HEK293 (cell line): ENCODE results near the gene GPRC5D.

ENCODE experiments used
- OSR2 ChIP-seq: fragments of 450-650 bp; formaldehyde crosslinking; IDR thresholded peaks from 2 replicates; pipeline ENCODE4 v1.5.1; 2016; ENCODE audit warnings: missing biosample characterization, missing genetic modification characterization
- OVOL3 ChIP-seq: fragments of 450-650 bp; formaldehyde crosslinking; IDR thresholded peaks from 2 replicates; pipeline ENCODE4 v1.5.1; 2016; ENCODE audit warnings: missing biosample characterization, missing genetic modification characterization
- PRDM1 ChIP-seq: fragments of 450-650 bp; formaldehyde crosslinking; IDR thresholded peaks from 2 replicates; pipeline ENCODE4; 2016; ENCODE audit warnings: missing biosample characterization, missing genetic modification characterization
- REPIN1 ChIP-seq: fragments of 450-650 bp; formaldehyde crosslinking; IDR thresholded peaks from 2 replicates; pipeline ENCODE4 v1.5.1; 2017; ENCODE audit warnings: missing biosample characterization, missing genetic modification characterization, low read depth
- SP3 ChIP-seq: fragments of 450-650 bp; formaldehyde crosslinking; IDR thresholded peaks from 2 replicates; pipeline ENCODE4 v1.5.1; 2016; ENCODE audit warnings: missing biosample characterization, missing genetic modification characterization
- ZBTB1 ChIP-seq: fragments of 450-650 bp; formaldehyde crosslinking; IDR thresholded peaks from 2 replicates; pipeline ENCODE4 v1.5.1; 2016; ENCODE audit warnings: missing biosample characterization, missing genetic modification characterization
- ZNF114 ChIP-seq: fragments of 450-650 bp; formaldehyde crosslinking; IDR thresholded peaks from 2 replicates; pipeline ENCODE4 v1.5.0; 2017; ENCODE audit warnings: missing biosample characterization, missing genetic modification characterization
- ZNF138 ChIP-seq: fragments of 450-650 bp; formaldehyde crosslinking; IDR thresholded peaks from 2 replicates; pipeline ENCODE4 v1.5.1; 2016; ENCODE audit warnings: missing biosample characterization, missing genetic modification characterization, borderline replicate concordance
- ZNF140 ChIP-seq: fragments of 450-650 bp; formaldehyde crosslinking; IDR thresholded peaks from 2 replicates; pipeline ENCODE4 v1.5.1; 2016; ENCODE audit warnings: missing biosample characterization, missing genetic modification characterization
- ZNF16 ChIP-seq: fragments of 450-650 bp; formaldehyde crosslinking; IDR thresholded peaks from 2 replicates; pipeline ENCODE4 v1.5.1; 2016; ENCODE audit warnings: low read depth, missing biosample characterization, missing genetic modification characterization
- ZNF2 ChIP-seq: fragments of 450-650 bp; formaldehyde crosslinking; IDR thresholded peaks from 2 replicates; pipeline ENCODE4 v1.5.1; 2016; ENCODE audit warnings: missing biosample characterization, missing genetic modification characterization
- ZNF335 ChIP-seq: fragments of 450-650 bp; formaldehyde crosslinking; conservative IDR thresholded peaks from 2 replicates; pipeline ENCODE4 v1.5.1; 2016; ENCODE audit warnings: missing biosample characterization, missing genetic modification characterization
- ZNF394 ChIP-seq: fragments of 450-650 bp; formaldehyde crosslinking; IDR thresholded peaks from 2 replicates; pipeline ENCODE4 v1.5.1; 2016; ENCODE audit warnings: missing biosample characterization, missing genetic modification characterization, mild to moderate bottlenecking, moderate library complexity, borderline replicate concordance
- ZNF530 ChIP-seq: fragments of 450-650 bp; formaldehyde crosslinking; IDR thresholded peaks from 2 replicates; pipeline ENCODE4 v1.5.1; 2016; ENCODE audit warnings: low read depth, missing biosample characterization, missing genetic modification characterization
- ZNF626 ChIP-seq: fragments of 450-650 bp; sonication (Bioruptor Pico); formaldehyde crosslinking; IDR thresholded peaks from 2 replicates; pipeline ENCODE4 v1.5.1; 2018; ENCODE audit warnings: missing biosample characterization, missing genetic modification characterization, inconsistent platforms
- ZNF660 ChIP-seq: fragments of 450-650 bp; IDR thresholded peaks from 2 replicates; pipeline ENCODE4 v1.5.1; 2018; ENCODE audit warnings: missing biosample characterization, mild to moderate bottlenecking, missing genetic modification characterization
- ZNF701 ChIP-seq: fragments of 450-650 bp; formaldehyde crosslinking; IDR thresholded peaks from 2 replicates; pipeline ENCODE4 v1.5.1; 2016; ENCODE audit warnings: missing biosample characterization, missing genetic modification characterization
- ZNF776 ChIP-seq: fragments of 450-650 bp; formaldehyde crosslinking; IDR thresholded peaks from 2 replicates; pipeline ENCODE4 v1.5.0; 2017; ENCODE audit warnings: missing biosample characterization, missing genetic modification characterization, borderline replicate concordance
- ZNF843 ChIP-seq: fragments of 450-650 bp; formaldehyde crosslinking; IDR thresholded peaks from 2 replicates; pipeline ENCODE4 v1.5.1; 2016; ENCODE audit warnings: missing biosample characterization, missing genetic modification characterization
- TF ChIP-seq, protein P1 (sequence below): fragments of 450-650 bp; formaldehyde crosslinking; IDR thresholded peaks from 2 replicates; pipeline ENCODE4 v1.5.1; 2016; ENCODE audit warnings: missing biosample characterization, missing genetic modification characterization
- TF ChIP-seq, protein P2 (sequence below): fragments of 450-650 bp; formaldehyde crosslinking; IDR thresholded peaks from 2 replicates; pipeline ENCODE4 v1.5.1; 2016; ENCODE audit warnings: missing biosample characterization, missing genetic modification characterization, borderline replicate concordance
- TF ChIP-seq, protein P3 (sequence below): fragments of 450-650 bp; formaldehyde crosslinking; IDR thresholded peaks from 2 replicates; pipeline ENCODE4 v1.5.1; 2016; ENCODE audit warnings: missing biosample characterization, missing genetic modification characterization
- TF ChIP-seq, protein P4 (sequence below): fragments of 450-650 bp; formaldehyde crosslinking; IDR thresholded peaks from 2 replicates; pipeline ENCODE4 v1.5.1; 2016; ENCODE audit warnings: missing biosample characterization, missing genetic modification characterization
- TF ChIP-seq, protein P5 (sequence below): fragments of 450-650 bp; formaldehyde crosslinking; IDR thresholded peaks from 2 replicates; pipeline ENCODE4 v1.5.1; 2016; ENCODE audit warnings: missing biosample characterization, missing genetic modification characterization

Gene GPRC5D

DNA sequence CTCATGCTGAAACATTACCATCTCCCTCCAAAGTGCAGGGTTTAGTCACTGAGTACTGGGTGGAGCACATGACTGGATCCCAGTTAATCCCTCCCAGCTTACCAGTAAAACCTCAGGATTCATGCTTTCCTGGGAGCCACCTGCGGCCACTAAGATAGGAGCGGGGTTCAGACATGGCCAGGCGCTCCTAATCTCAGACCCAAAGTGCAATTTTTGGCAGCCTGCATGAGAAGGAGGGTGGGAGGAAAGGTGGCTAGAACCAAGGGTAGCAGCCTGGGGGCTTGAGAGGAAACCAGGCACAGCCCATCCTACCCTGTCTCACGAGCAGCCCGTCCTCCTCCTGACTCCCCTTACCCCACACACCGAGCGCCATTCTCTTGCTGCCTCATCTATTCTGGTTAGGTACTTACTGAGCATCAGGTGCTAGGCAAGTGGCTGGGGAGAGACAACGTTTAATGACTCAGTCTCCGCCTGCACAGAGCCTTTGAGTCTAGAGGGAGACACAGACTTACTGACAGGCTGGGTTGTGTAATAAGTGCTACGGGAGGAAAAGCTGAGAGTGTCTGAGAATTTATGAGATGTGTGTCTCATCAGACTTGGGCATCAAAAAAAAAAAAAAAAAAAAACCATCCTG lies 50.7 kb downstream of the GPRC5D start (continued):
- TF ChIP-seq, protein P1, sequence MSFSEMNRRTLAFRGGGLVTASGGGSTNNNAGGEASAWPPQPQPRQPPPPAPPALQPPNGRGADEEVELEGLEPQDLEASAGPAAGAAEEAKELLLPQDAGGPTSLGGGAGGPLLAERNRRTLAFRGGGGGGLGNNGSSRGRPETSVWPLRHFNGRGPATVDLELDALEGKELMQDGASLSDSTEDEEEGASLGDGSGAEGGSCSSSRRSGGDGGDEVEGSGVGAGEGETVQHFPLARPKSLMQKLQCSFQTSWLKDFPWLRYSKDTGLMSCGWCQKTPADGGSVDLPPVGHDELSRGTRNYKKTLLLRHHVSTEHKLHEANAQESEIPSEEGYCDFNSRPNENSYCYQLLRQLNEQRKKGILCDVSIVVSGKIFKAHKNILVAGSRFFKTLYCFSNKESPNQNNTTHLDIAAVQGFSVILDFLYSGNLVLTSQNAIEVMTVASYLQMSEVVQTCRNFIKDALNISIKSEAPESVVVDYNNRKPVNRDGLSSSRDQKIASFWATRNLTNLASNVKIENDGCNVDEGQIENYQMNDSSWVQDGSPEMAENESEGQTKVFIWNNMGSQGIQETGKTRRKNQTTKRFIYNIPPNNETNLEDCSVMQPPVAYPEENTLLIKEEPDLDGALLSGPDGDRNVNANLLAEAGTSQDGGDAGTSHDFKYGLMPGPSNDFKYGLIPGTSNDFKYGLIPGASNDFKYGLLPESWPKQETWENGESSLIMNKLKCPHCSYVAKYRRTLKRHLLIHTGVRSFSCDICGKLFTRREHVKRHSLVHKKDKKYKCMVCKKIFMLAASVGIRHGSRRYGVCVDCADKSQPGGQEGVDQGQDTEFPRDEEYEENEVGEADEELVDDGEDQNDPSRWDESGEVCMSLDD (tag by site-specific recombination), result no peak
- TF ChIP-seq, protein P2, sequence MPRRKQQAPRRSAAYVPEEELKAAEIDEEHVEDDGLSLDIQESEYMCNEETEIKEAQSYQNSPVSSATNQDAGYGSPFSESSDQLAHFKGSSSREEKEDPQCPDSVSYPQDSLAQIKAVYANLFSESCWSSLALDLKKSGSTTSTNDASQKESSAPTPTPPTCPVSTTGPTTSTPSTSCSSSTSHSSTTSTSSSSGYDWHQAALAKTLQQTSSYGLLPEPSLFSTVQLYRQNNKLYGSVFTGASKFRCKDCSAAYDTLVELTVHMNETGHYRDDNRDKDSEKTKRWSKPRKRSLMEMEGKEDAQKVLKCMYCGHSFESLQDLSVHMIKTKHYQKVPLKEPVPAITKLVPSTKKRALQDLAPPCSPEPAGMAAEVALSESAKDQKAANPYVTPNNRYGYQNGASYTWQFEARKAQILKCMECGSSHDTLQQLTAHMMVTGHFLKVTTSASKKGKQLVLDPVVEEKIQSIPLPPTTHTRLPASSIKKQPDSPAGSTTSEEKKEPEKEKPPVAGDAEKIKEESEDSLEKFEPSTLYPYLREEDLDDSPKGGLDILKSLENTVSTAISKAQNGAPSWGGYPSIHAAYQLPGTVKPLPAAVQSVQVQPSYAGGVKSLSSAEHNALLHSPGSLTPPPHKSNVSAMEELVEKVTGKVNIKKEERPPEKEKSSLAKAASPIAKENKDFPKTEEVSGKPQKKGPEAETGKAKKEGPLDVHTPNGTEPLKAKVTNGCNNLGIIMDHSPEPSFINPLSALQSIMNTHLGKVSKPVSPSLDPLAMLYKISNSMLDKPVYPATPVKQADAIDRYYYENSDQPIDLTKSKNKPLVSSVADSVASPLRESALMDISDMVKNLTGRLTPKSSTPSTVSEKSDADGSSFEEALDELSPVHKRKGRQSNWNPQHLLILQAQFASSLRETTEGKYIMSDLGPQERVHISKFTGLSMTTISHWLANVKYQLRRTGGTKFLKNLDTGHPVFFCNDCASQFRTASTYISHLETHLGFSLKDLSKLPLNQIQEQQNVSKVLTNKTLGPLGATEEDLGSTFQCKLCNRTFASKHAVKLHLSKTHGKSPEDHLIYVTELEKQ (tag by site-specific recombination), result no peak
- TF ChIP-seq, protein P3, sequence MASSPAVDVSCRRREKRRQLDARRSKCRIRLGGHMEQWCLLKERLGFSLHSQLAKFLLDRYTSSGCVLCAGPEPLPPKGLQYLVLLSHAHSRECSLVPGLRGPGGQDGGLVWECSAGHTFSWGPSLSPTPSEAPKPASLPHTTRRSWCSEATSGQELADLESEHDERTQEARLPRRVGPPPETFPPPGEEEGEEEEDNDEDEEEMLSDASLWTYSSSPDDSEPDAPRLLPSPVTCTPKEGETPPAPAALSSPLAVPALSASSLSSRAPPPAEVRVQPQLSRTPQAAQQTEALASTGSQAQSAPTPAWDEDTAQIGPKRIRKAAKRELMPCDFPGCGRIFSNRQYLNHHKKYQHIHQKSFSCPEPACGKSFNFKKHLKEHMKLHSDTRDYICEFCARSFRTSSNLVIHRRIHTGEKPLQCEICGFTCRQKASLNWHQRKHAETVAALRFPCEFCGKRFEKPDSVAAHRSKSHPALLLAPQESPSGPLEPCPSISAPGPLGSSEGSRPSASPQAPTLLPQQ, result 0 out of 2 replicates have a peak, but pooled peaks have one; percentile 29
- TF ChIP-seq ZNF335 (tag by site-specific recombination), result 0 out of 2 replicates have a peak, but pooled peaks have one; percentile 36
- no peak for TF ChIP-seq ZNF2 (tag by site-specific recombination)
- TF ChIP-seq, protein P4, sequence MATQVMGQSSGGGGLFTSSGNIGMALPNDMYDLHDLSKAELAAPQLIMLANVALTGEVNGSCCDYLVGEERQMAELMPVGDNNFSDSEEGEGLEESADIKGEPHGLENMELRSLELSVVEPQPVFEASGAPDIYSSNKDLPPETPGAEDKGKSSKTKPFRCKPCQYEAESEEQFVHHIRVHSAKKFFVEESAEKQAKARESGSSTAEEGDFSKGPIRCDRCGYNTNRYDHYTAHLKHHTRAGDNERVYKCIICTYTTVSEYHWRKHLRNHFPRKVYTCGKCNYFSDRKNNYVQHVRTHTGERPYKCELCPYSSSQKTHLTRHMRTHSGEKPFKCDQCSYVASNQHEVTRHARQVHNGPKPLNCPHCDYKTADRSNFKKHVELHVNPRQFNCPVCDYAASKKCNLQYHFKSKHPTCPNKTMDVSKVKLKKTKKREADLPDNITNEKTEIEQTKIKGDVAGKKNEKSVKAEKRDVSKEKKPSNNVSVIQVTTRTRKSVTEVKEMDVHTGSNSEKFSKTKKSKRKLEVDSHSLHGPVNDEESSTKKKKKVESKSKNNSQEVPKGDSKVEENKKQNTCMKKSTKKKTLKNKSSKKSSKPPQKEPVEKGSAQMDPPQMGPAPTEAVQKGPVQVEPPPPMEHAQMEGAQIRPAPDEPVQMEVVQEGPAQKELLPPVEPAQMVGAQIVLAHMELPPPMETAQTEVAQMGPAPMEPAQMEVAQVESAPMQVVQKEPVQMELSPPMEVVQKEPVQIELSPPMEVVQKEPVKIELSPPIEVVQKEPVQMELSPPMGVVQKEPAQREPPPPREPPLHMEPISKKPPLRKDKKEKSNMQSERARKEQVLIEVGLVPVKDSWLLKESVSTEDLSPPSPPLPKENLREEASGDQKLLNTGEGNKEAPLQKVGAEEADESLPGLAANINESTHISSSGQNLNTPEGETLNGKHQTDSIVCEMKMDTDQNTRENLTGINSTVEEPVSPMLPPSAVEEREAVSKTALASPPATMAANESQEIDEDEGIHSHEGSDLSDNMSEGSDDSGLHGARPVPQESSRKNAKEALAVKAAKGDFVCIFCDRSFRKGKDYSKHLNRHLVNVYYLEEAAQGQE (tag by site-specific recombination), result no peak
- no peak for TF ChIP-seq ZNF16 (tag by site-specific recombination)
- no peak for TF ChIP-seq ZNF626 (tag by site-specific recombination)
- TF ChIP-seq ZNF701 (tag by site-specific recombination), result no peak
- no peak for TF ChIP-seq PRDM1
- no peak for TF ChIP-seq SP3 (tag by site-specific recombination)
- TF ChIP-seq ZNF114 (tag by site-specific recombination), result no peak
- TF ChIP-seq, protein P5, sequence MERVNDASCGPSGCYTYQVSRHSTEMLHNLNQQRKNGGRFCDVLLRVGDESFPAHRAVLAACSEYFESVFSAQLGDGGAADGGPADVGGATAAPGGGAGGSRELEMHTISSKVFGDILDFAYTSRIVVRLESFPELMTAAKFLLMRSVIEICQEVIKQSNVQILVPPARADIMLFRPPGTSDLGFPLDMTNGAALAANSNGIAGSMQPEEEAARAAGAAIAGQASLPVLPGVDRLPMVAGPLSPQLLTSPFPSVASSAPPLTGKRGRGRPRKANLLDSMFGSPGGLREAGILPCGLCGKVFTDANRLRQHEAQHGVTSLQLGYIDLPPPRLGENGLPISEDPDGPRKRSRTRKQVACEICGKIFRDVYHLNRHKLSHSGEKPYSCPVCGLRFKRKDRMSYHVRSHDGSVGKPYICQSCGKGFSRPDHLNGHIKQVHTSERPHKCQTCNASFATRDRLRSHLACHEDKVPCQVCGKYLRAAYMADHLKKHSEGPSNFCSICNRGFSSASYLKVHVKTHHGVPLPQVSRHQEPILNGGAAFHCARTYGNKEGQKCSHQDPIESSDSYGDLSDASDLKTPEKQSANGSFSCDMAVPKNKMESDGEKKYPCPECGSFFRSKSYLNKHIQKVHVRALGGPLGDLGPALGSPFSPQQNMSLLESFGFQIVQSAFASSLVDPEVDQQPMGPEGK, result peak; percentile 61; the same call in 1 of the 2 replicates
- no peak for TF ChIP-seq ZBTB1 (tag by site-specific recombination)
- no peak for TF ChIP-seq REPIN1 (tag by site-specific recombination)
- TF ChIP-seq OVOL3 (tag by site-specific recombination), result no peak
- no peak for TF ChIP-seq ZNF530 (tag by site-specific recombination)
- no peak for TF ChIP-seq ZNF776 (tag by site-specific recombination)
- 0 out of 2 replicates have a peak, but pooled peaks have one; percentile 37 for TF ChIP-seq ZNF660
- TF ChIP-seq ZNF394 (tag by site-specific recombination), result peak; percentile 39; the same call in 1 of the 2 replicates
- TF ChIP-seq ZNF140 (tag by site-specific recombination), result no peak
- TF ChIP-seq ZNF138 (tag by site-specific recombination), result no peak
- no peak for TF ChIP-seq ZNF843 (tag by site-specific recombination)
- peak; percentile 25 for TF ChIP-seq OSR2 (tag by site-specific recombination)
